DND-41 (cell line): Measurements from ENCODE around the gene DPH6.

Experiments used
- CTCF ChIP-seq: IDR thresholded peaks from 2 replicates; pipeline ENCODE4 v1.5.1; 2012; ENCODE audit warnings: borderline replicate concordance, low read length, moderate library complexity, mild to moderate bottlenecking; ENCODE audit not compliant: poor library complexity, severe bottlenecking; ENCODE audit errors: extremely low read depth
- EZH2 ChIP-seq: IDR thresholded peaks from 3 replicates; pipeline ENCODE4 v1.6.1; 2012; ENCODE audit warnings: borderline replicate concordance, low read depth, mild to moderate bottlenecking, moderate library complexity, low read length, inconsistent platforms; ENCODE audit not compliant: severe bottlenecking

- TF ChIP-seq CTCF (no peak), EZH2 (no peak)
These were observed 66.5 kb downstream of the DPH6 start for GRCh38 chr15:35479423-35479822.
